ENCODE data around the gene PITX1.
A peak's percentile ranks its signal among the peaks of the same experiment; 100 is the strongest.

The PITX1 gene

DNA sequence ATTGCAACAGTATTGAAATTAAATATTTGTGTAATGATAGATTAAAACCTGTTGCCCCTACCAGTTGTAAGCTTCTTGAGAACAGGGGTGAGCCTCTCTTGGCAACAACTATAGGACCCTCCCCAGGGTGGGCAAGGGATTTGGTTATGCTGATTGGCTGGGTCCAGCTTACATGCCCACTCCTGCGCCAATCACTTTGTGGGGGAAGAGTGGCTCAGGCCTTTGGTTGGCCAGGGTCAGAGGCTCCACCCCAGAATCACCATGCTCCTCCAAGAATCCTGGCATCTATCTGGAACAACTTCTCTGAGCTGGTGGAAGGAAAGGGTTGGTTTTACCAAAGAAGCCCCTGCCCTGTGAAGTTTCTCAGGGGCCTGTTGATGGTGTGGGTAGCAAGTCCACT is 8.6 kb upstream of the PITX1 start:
- peaks cover 12% of the 10 kb centered on the region for H3K4me1 ChIP-seq (ENCODE audit: insufficient read depth, insufficient read length)
- no peak overlapping the region for H3K9ac ChIP-seq (ENCODE audit: insufficient read length, low read depth)
- H3K36me3 ChIP-seq (ENCODE audit: insufficient read depth, insufficient read length, low read length): no peaks in the 10 kb centered on the region
- DNase-seq (ENCODE audit: low read depth, low spot score): no peak
- TF ChIP-seq ZNF274 (IDR thresholded peaks at IDR 0.05; ENCODE audit: low read depth, low read length): no peak
- no peaks in the 10 kb centered on the region for H3K9me3 ChIP-seq (ENCODE audit: insufficient read depth, low read length)
- H3K27me3 ChIP-seq (ENCODE audit: insufficient read depth, insufficient read length): peaks cover 81% of the 10 kb centered on the region
- H3K4me3 ChIP-seq (ENCODE audit: insufficient read length, low read depth): no peak overlapping the region

DNA sequence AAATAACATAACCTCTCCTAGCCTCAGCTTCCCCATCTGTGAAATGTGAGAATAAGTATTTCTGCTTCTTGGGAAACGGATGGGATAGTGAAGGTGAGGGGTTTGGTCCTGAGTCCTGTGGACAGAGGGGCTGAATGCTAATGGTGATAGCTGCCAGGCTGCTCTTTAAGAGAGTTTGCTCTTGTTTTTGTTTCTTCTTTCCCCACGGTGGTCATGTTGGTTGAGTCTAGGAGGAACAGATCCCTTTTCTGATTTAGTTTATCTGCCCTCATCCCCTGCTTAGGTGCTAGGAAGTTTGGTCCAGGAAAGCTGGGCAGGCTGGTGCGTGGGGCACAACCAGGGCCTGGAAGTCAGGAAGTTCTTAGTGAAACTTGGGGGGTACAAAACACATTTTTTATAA is 7.7 kb upstream of the PITX1 start:
- no peak for DNase-seq (ENCODE audit: low read depth, low spot score)
- H3K9me3 ChIP-seq (ENCODE audit: insufficient read depth, low read length): no peaks in the 10 kb centered on the region
- H3K36me3 ChIP-seq (ENCODE audit: insufficient read depth, insufficient read length, low read length): no peaks in the 10 kb centered on the region
- no peak overlapping the region for H3K9ac ChIP-seq (ENCODE audit: insufficient read length, low read depth)
- peaks cover 90% of the 10 kb centered on the region for H3K27me3 ChIP-seq (ENCODE audit: insufficient read depth, insufficient read length)
- no peak for TF ChIP-seq SUZ12 (IDR thresholded peaks at IDR 0.05; ENCODE audit: extremely low read depth, insufficient read depth, insufficient read length)
- no peak for TF ChIP-seq ZNF274 (IDR thresholded peaks at IDR 0.05; ENCODE audit: low read depth, low read length)
- TF ChIP-seq YY1 (IDR thresholded peaks at IDR 0.05; ENCODE audit: insufficient read depth, insufficient read length): no peak
- no peak overlapping the region for H3K4me3 ChIP-seq (ENCODE audit: insufficient read length, low read depth)
- peaks cover 9% of the 10 kb centered on the region for H3K4me1 ChIP-seq (ENCODE audit: insufficient read depth, insufficient read length)

- Histone ChIP-seq H3K9ac (ENCODE audit: insufficient read length, low read depth) (peak overlapping the region; percentile 61), H3K9me3 (ENCODE audit: insufficient read depth, low read length) (no peaks in the 10 kb centered on the region), H3K4me3 (ENCODE audit: insufficient read length, low read depth) (peak overlapping the region; percentile 43), H3K36me3 (ENCODE audit: insufficient read depth, insufficient read length, low read length) (no peaks in the 10 kb centered on the region), H3K27me3 (ENCODE audit: insufficient read depth, insufficient read length) (peaks cover 95% of the 10 kb centered on the region), H3K4me1 (ENCODE audit: insufficient read depth, insufficient read length) (peaks cover 9% of the 10 kb centered on the region)
- DNase-seq (ENCODE audit: low read depth, low spot score): no peak
- no peak for TF ChIP-seq ZNF274 (IDR thresholded peaks at IDR 0.05; ENCODE audit: low read depth, low read length)
- no peak for TF ChIP-seq SUZ12 (IDR thresholded peaks at IDR 0.05; ENCODE audit: extremely low read depth, insufficient read depth, insufficient read length)
- TF ChIP-seq YY1 (IDR thresholded peaks at IDR 0.05; ENCODE audit: insufficient read depth, insufficient read length): no peak
These were observed 7.1 kb upstream of the PITX1 start for GRCh38 chr5:135041145-135041587.

DNA sequence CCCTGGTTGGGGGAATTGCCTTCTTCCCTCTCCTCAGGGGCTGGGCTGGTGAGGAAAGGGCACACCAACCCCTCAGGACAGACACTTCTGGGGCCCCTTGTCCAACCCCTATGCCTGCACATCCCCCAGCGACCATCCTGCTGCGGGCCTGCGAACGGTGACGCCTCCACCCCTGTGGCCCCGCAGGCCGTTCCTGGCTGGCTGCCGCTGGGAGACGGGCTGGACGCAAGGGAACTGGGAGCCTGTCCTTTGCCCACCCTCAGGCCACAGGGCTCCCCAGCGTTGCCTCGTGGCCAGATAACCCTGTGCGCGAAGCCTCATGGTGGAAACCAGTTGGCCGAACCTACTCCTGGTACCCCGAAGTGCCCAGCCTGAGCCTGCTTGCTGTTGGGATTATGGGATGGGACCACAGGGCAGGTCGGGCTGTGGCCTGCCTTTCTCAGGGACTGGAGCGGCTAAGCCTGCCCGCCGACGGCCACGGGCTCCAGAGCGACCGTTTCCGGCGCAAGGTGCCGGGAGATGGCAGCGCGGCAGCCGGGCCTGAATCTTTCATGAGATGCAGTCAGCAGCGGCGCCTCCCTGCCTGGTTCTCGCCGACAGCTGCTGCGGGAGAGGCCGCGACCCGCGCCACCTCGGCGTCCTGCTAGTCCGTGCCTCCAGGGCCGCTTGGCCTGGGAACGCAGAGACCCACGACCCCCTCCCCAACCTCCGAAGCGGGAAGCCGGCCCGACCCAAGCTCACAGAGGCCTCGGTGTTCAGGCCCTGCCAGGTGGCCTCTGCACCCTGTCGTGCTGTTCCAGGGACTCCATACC is 6.5 kb upstream of the PITX1 start:
- Histone ChIP-seq H3K9ac (ENCODE audit: insufficient read length, low read depth) (peak overlapping the region; percentile 61), H3K4me1 (ENCODE audit: insufficient read depth, insufficient read length) (peaks cover 9% of the 10 kb centered on the region), H3K36me3 (ENCODE audit: insufficient read depth, insufficient read length, low read length) (no peaks in the 10 kb centered on the region), H3K27me3 (ENCODE audit: insufficient read depth, insufficient read length) (peaks cover 95% of the 10 kb centered on the region), H3K9me3 (ENCODE audit: insufficient read depth, low read length) (no peaks in the 10 kb centered on the region), H3K4me3 (ENCODE audit: insufficient read length, low read depth) (peak overlapping the region; percentile 43)
- DNase-seq (ENCODE audit: low read depth, low spot score): no peak
- TF ChIP-seq SUZ12 (IDR thresholded peaks at IDR 0.05; ENCODE audit: extremely low read depth, insufficient read depth, insufficient read length) (no peak), ZNF274 (IDR thresholded peaks at IDR 0.05; ENCODE audit: low read depth, low read length) (no peak), YY1 (IDR thresholded peaks at IDR 0.05; ENCODE audit: insufficient read depth, insufficient read length) (no peak)

GRCh38 chr5:135040034-135040332 is 6.0 kb upstream of the PITX1 start:
- H3K9ac ChIP-seq (ENCODE audit: insufficient read length, low read depth): peak overlapping the region; percentile 61
- H3K9me3 ChIP-seq (ENCODE audit: insufficient read depth, low read length): no peaks in the 10 kb centered on the region
- peaks cover 100% of the 10 kb centered on the region for H3K27me3 ChIP-seq (ENCODE audit: insufficient read depth, insufficient read length)
- H3K4me3 ChIP-seq (ENCODE audit: insufficient read length, low read depth): peak overlapping the region; percentile 43
- no peak for TF ChIP-seq ZNF274 (IDR thresholded peaks at IDR 0.05; ENCODE audit: low read depth, low read length)
- DNase-seq (ENCODE audit: low read depth, low spot score): no peak
- H3K4me1 ChIP-seq (ENCODE audit: insufficient read depth, insufficient read length): peaks cover 11% of the 10 kb centered on the region
- H3K36me3 ChIP-seq (ENCODE audit: insufficient read depth, insufficient read length, low read length): no peaks in the 10 kb centered on the region

- H3K36me3 ChIP-seq (ENCODE audit: insufficient read depth, insufficient read length, low read length): no peaks in the 10 kb centered on the region
- TF ChIP-seq YY1 (IDR thresholded peaks at IDR 0.05; ENCODE audit: insufficient read depth, insufficient read length) (no peak), SUZ12 (IDR thresholded peaks at IDR 0.05; ENCODE audit: extremely low read depth, insufficient read depth, insufficient read length) (no peak), ZNF274 (IDR thresholded peaks at IDR 0.05; ENCODE audit: low read depth, low read length) (no peak)
- no peaks in the 10 kb centered on the region for H3K9me3 ChIP-seq (ENCODE audit: insufficient read depth, low read length)
- peaks cover 11% of the 10 kb centered on the region for H3K4me1 ChIP-seq (ENCODE audit: insufficient read depth, insufficient read length)
- H3K27me3 ChIP-seq (ENCODE audit: insufficient read depth, insufficient read length): peaks cover 100% of the 10 kb centered on the region
- H3K4me3 ChIP-seq (ENCODE audit: insufficient read length, low read depth): peak overlapping the region; percentile 43
- peak overlapping the region; percentile 61 for H3K9ac ChIP-seq (ENCODE audit: insufficient read length, low read depth)
- DNase-seq (ENCODE audit: low read depth, low spot score): no peak
These were observed 5.4 kb upstream of the PITX1 start for GRCh38 chr5:135039271-135040033.

DNA sequence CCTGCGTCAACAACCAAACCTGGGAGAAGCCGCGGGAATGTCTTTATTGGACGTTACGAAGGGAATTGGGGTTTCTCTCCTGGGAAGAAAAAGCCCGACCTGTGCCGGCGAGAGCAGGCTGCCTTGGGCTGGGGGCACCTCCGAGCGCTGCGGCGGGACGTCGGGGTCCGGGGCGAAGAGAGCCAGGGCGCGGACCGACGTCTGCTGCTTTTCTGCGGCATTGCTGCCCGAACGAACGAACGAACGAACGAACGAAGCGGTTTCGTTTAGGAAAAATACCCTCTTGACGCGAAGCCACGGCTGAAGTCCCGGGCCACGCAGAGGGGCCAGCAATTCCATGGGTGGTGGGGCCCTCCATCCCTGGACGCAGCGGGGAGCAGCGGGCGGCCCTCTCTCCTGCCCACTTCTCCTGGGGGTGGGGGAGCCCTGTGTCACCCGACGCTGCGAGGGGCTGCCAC is 4.8 kb upstream of the PITX1 start:
- Histone ChIP-seq H3K4me1 (ENCODE audit: insufficient read depth, insufficient read length) (peaks cover 11% of the 10 kb centered on the region), H3K27me3 (ENCODE audit: insufficient read depth, insufficient read length) (peaks cover 94% of the 10 kb centered on the region), H3K9ac (ENCODE audit: insufficient read length, low read depth) (peak overlapping the region; percentile 61), H3K36me3 (ENCODE audit: insufficient read depth, insufficient read length, low read length) (no peaks in the 10 kb centered on the region), H3K9me3 (ENCODE audit: insufficient read depth, low read length) (no peaks in the 10 kb centered on the region), H3K4me3 (ENCODE audit: insufficient read length, low read depth) (peak overlapping the region; percentile 26)
- TF ChIP-seq SUZ12 (IDR thresholded peaks at IDR 0.05; ENCODE audit: extremely low read depth, insufficient read depth, insufficient read length) (peak; percentile 91), YY1 (IDR thresholded peaks at IDR 0.05; ENCODE audit: insufficient read depth, insufficient read length) (no peak), ZNF274 (IDR thresholded peaks at IDR 0.05; ENCODE audit: low read depth, low read length) (no peak)
- DNase-seq (ENCODE audit: low read depth, low spot score): no peak
